HCT116 (cell line): Measurements from ENCODE around the gene NDUFA8. TPM values are rescaled to one million over a fixed set of nuclear protein-coding genes. Genes with fewer than 3 reads are reported as not detected.

ENCODE experiments used
- ATAC-seq: fragments of 200-7000 bp; cut with Tn5 transposase; 2 replicates; pipeline ENCODE4 v1.9.1; 2020; ENCODE audit warnings: mild to moderate bottlenecking, moderate library complexity
- BruUV-seq: library from RNA; stranded (reverse); fragments of 400-500 nt; replicated peaks from 2 replicates; lab custom pipeline; 2021; lab: Mats Ljungman, UMichigan
- CTCF ChIA-PET: fragments of 300-600 bp; sonication (Branson Sonifier 250); formaldehyde crosslinking; loops from one replicate; lab custom pipeline; 2021; ENCODE audit warnings: antibody characterized with exemption; lab: Charles Lee
- POLR2A ChIA-PET: fragments of 300-600, 350-600 bp; sonication (Branson Sonifier 250); formaldehyde crosslinking; loops from one replicate; lab custom pipeline; 2021; ENCODE audit warnings: antibody characterized with exemption; lab: Charles Lee
- RAD21 ChIA-PET, 2 experiments: fragments of 300-600 bp; sonication (Branson Sonifier 250); formaldehyde crosslinking; loops; one replicate each; lab custom pipeline; 2023; ENCODE audit warnings: low total read pairs in 2 of 2; ENCODE audit not compliant: uncharacterized antibody in 2 of 2, unreplicated experiment in 2 of 2, low non-redundant PET in 1 of 2; lab: Charles Lee
- DNase-seq: peaks from one replicate; pipeline ENCODE4 v3.0.0-alpha.2; 2010; ENCODE audit warnings: low read depth, low spot score
- H2AFZ ChIP-seq: fragments of 200-600 bp; shearing (Covaris generic), sonication (generic); 2 replicates; pipeline ENCODE4 v1.6.1; 2017; ENCODE audit warnings: low read depth, mixed run types, mixed read lengths, antibody characterized with exemption, low read length; ENCODE audit not compliant: poor library complexity, severe bottlenecking
- H3K27ac ChIP-seq: 2 replicates; pipeline ENCODE4 v1.5.1; 2012; ENCODE audit warnings: low read depth, low read length
- H3K27me3 ChIP-seq: fragments of 200-600 bp; sonication (generic); 2 replicates; pipeline ENCODE4 v1.6.1; 2016; ENCODE audit warnings: mixed run types, low read length, mixed read lengths; ENCODE audit not compliant: insufficient read depth
- H3K36me3 ChIP-seq, 2 experiments: fragments of 200-500 bp in 1 of 2; fragments of 200-600 bp in 1 of 2; sonication (Bioruptor generic) in 1 of 2; sonication (generic) in 1 of 2; 2 replicates each; pipeline versions ENCODE4 v1.5.1 to v1.6.1; 2014 to 2016; ENCODE audit warnings: low read length in 2 of 2, inconsistent platforms in 1 of 2, mixed read lengths in 1 of 2, mixed run types in 1 of 2; ENCODE audit not compliant: insufficient read depth in 2 of 2, control insufficient read depth in 1 of 2
- H3K4me1 ChIP-seq, 2 experiments: fragments of 200-600 bp in 1 of 2; sonication (generic) in 1 of 2; 2 replicates each; pipeline versions ENCODE4 v1.5.1 to v1.6.1; 2012 to 2017; ENCODE audit warnings: low read length in 2 of 2, inconsistent platforms in 1 of 2, mild to moderate bottlenecking in 1 of 2, mixed read lengths in 1 of 2, mixed run types in 1 of 2, moderate library complexity in 1 of 2; ENCODE audit not compliant: insufficient read depth in 2 of 2, control insufficient read depth in 1 of 2
- H3K4me2 ChIP-seq: fragments of 200-600 bp; sonication (generic); 2 replicates; pipeline ENCODE4 v1.6.1; 2017; ENCODE audit warnings: mixed run types, low read length, mixed read lengths
- H3K4me3 ChIP-seq, 2 experiments: fragments of 200-600 bp in 1 of 2; sonication (generic) in 1 of 2; replicated peaks in 1 of 2; 2 replicates each; pipeline ENCODE4 v1.5.1; 2011 to 2016; ENCODE audit warnings: low read length in 2 of 2, control low read depth in 1 of 2, low read depth in 1 of 2, mild to moderate bottlenecking in 1 of 2, mixed read lengths in 1 of 2, mixed run types in 1 of 2
- H3K79me2 ChIP-seq: fragments of 200-600 bp; sonication (generic); 2 replicates; pipeline ENCODE4 v1.6.1; 2017; ENCODE audit warnings: mild to moderate bottlenecking, mixed run types, low read length, moderate library complexity, mixed read lengths; ENCODE audit not compliant: insufficient read depth
- H3K9ac ChIP-seq: fragments of 200-600 bp; sonication (generic); 2 replicates; pipeline ENCODE4 v1.6.1; 2016; ENCODE audit warnings: low read length, mixed read lengths
- H3K9me2 ChIP-seq: fragments of 200-600 bp; sonication (generic), shearing (Covaris generic); 2 replicates; pipeline ENCODE4 v1.6.1; 2017; ENCODE audit warnings: mixed run types, mild to moderate bottlenecking, moderate library complexity; ENCODE audit not compliant: insufficient read depth
- H3K9me3 ChIP-seq, 2 experiments: fragments of 200-500 bp in 1 of 2; fragments of 200-600 bp in 1 of 2; sonication (Bioruptor generic) in 1 of 2; sonication (generic) in 1 of 2; 2 replicates each; pipeline ENCODE4 v1.6.1; 2014 to 2017; ENCODE audit warnings: low read length in 2 of 2, mixed read lengths in 2 of 2, inconsistent platforms in 1 of 2, low read depth in 1 of 2, mild to moderate bottlenecking in 1 of 2, mixed run types in 1 of 2, moderate library complexity in 1 of 2; ENCODE audit not compliant: control insufficient read depth in 1 of 2, insufficient read depth in 1 of 2
- H4K20me1 ChIP-seq: fragments of 200-600 bp; sonication (generic), shearing (Covaris generic); 2 replicates; pipeline ENCODE4 v1.6.1; 2017; ENCODE audit warnings: mixed run types, mild to moderate bottlenecking, moderate library complexity; ENCODE audit not compliant: insufficient read depth
- CBX3 ChIP-seq: IDR thresholded peaks from 2 replicates; pipeline ENCODE4 v1.6.1; 2012; ENCODE audit warnings: low read depth
- EGR1 ChIP-seq: IDR thresholded peaks from 2 replicates; pipeline ENCODE4 v1.6.1; 2012; ENCODE audit warnings: low read depth
- ELF1 ChIP-seq: IDR thresholded peaks from 2 replicates; pipeline ENCODE4 v1.6.1; 2012; ENCODE audit warnings: low read depth, borderline replicate concordance
- EZH2phosphoT487 ChIP-seq: fragments of 200-600 bp; IDR thresholded peaks from 2 replicates; pipeline ENCODE4 v1.6.1; 2018; ENCODE audit warnings: antibody characterized with exemption, borderline replicate concordance
- JUND ChIP-seq: IDR thresholded peaks from 2 replicates; pipeline ENCODE4 v1.6.1; 2012
- POLR2A ChIP-seq: IDR thresholded peaks from 2 replicates; pipeline ENCODE4 v1.7.0; 2011; ENCODE audit warnings: borderline replicate concordance; ENCODE audit not compliant: insufficient read depth, insufficient read length; ENCODE audit errors: extremely low read depth
- POLR2AphosphoS5 ChIP-seq: IDR thresholded peaks from 2 replicates; pipeline ENCODE4 v1.6.1; 2011; ENCODE audit warnings: mild to moderate bottlenecking, low read depth, low read length, moderate library complexity
- RAD21 ChIP-seq: IDR thresholded peaks from 2 replicates; pipeline ENCODE4 v1.6.1; 2012; ENCODE audit warnings: low read depth, mild to moderate bottlenecking
- SIN3A ChIP-seq: IDR thresholded peaks from 2 replicates; pipeline ENCODE4 v1.6.1; 2012; ENCODE audit warnings: low read depth
- SRF ChIP-seq: IDR thresholded peaks from 2 replicates; pipeline ENCODE4 v1.6.1; 2012; ENCODE audit warnings: low read depth
- YY1 ChIP-seq: IDR thresholded peaks from 2 replicates; pipeline ENCODE4 v1.6.1; 2011; ENCODE audit warnings: low read length, low read depth, moderate library complexity, mild to moderate bottlenecking; ENCODE audit not compliant: insufficient replicate concordance; ENCODE audit errors: extremely low read depth
- ZFX ChIP-seq: fragments of 450-650 bp; IDR thresholded peaks from 2 replicates; pipeline ENCODE4 v1.6.1; 2017
- ZNF274 ChIP-seq: fragments of 200-500 bp; sonication (Bioruptor generic); IDR thresholded peaks from 2 replicates; pipeline ENCODE4 v1.6.1; 2014; ENCODE audit warnings: mild to moderate bottlenecking, low read depth, low read length, inconsistent platforms
- intact Hi-C: fragments of 100-400 bp; cut with micrococcal nuclease; formaldehyde crosslinking; loops from 2 replicates; pipeline ENCODE4 v1.10.0; 2022
- total RNA-seq: library from RNA; stranded (reverse); gene quantifications from one replicate; pipeline ENCODE4 v1.2.1, GENCODE V29; 2021; ENCODE audit not compliant: unreplicated experiment
- TF ChIP-seq, protein P1 (sequence below): IDR thresholded peaks from 2 replicates; pipeline ENCODE4 v1.6.1; 2012; ENCODE audit warnings: low read depth
- TF ChIP-seq, protein P2 (sequence below): IDR thresholded peaks from 2 replicates; pipeline ENCODE4 v1.6.1; 2012
- TF ChIP-seq, protein P3 (sequence below): IDR thresholded peaks from 2 replicates; pipeline ENCODE4 v1.6.1; 2011; ENCODE audit warnings: mild to moderate bottlenecking, low read length, moderate library complexity; ENCODE audit not compliant: insufficient replicate concordance; ENCODE audit errors: extremely low read depth
- TF ChIP-seq, protein P4 (sequence below), 3 experiments: fragments of 200-600 bp in 1 of 3; sonication (generic) in 1 of 3; IDR thresholded peaks in 2 of 3; conservative IDR thresholded peaks in 1 of 3; 2 replicates each; pipeline ENCODE4 v1.5.1; 2012 to 2017; ENCODE audit warnings: low read depth in 2 of 3, low read length in 2 of 3, antibody characterized with exemption in 1 of 3, borderline replicate concordance in 1 of 3, control low read depth in 1 of 3, mild to moderate bottlenecking in 1 of 3, mixed read lengths in 1 of 3, mixed run types in 1 of 3, moderate library complexity in 1 of 3; ENCODE audit not compliant: insufficient read depth in 1 of 3
- TF ChIP-seq, protein P5 (sequence below): IDR thresholded peaks from 2 replicates; pipeline ENCODE4 v1.6.1; 2012

The NDUFA8 gene
- total RNA-seq, 1 experiment from 2014 or later, result 84.5 TPM

DNA sequence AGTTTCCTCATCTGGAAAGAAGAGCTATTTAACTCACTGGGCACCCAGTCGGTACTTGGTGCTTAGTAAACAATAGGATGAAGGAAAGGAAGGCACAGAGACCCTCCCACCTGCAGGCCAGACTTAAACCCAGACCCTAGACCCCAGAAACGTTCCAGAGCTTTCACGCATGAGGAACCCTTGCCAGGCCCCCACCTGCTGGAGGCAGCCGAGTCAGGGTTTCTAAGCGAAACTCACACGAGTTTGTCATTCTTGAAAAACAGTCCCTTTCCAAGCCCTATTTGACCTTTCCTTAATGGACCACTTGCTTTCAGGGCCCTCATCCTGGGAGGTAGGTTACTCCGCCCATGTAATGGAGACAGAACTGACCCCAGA, 30.6 kb downstream of the NDUFA8 start:
- Histone ChIP-seq H4K20me1 (no peaks in the 10 kb centered on the region), H3K36me3 (no peaks in the 10 kb centered on the region), H3K27me3 (no peaks in the 10 kb centered on the region), H3K9ac (no peak overlapping the region), H3K79me2 (no peaks in the 10 kb centered on the region), H2AFZ (no peak overlapping the region), H3K9me2 (no peaks in the 10 kb centered on the region), H3K9me3 (no peaks in the 10 kb centered on the region), H3K4me2 (no peak overlapping the region), H3K4me3 (no peak overlapping the region), H3K27ac (no peak overlapping the region), H3K4me1 (peaks cover 0 to 8% of the 10 kb centered on the region in 2 experiments; a peak in 1 of 4 replicates)
- BruUV-seq, result no TSS peak
- ChIA-PET RAD21 (interaction anchor here in 1 of 2 experiments (1.0 kb wide), 1 partner anchor 222 kb away, joined by 3 read pairs; no protein-coding TSS in a partner anchor), CTCF (interaction anchor here (9.5 kb wide), 1 partner anchor 222 kb away, joined by 229 read pairs; no protein-coding TSS in a partner anchor), POLR2A (no interaction called here)
- DNase-seq (no peak), ATAC-seq (no peak)
- intact Hi-C loops, result loop anchor here (10.0 kb wide), 1 partner anchor 1226 kb away; the partner anchor contains the start of gene CRB2
- TF ChIP-seq ELF1, result no peak
- TF ChIP-seq POLR2A, result no peak
- no peak for TF ChIP-seq EGR1
- no peak for TF ChIP-seq JUND
- TF ChIP-seq CBX3, result no peak
- TF ChIP-seq SIN3A, result no peak
- TF ChIP-seq, protein P1, sequence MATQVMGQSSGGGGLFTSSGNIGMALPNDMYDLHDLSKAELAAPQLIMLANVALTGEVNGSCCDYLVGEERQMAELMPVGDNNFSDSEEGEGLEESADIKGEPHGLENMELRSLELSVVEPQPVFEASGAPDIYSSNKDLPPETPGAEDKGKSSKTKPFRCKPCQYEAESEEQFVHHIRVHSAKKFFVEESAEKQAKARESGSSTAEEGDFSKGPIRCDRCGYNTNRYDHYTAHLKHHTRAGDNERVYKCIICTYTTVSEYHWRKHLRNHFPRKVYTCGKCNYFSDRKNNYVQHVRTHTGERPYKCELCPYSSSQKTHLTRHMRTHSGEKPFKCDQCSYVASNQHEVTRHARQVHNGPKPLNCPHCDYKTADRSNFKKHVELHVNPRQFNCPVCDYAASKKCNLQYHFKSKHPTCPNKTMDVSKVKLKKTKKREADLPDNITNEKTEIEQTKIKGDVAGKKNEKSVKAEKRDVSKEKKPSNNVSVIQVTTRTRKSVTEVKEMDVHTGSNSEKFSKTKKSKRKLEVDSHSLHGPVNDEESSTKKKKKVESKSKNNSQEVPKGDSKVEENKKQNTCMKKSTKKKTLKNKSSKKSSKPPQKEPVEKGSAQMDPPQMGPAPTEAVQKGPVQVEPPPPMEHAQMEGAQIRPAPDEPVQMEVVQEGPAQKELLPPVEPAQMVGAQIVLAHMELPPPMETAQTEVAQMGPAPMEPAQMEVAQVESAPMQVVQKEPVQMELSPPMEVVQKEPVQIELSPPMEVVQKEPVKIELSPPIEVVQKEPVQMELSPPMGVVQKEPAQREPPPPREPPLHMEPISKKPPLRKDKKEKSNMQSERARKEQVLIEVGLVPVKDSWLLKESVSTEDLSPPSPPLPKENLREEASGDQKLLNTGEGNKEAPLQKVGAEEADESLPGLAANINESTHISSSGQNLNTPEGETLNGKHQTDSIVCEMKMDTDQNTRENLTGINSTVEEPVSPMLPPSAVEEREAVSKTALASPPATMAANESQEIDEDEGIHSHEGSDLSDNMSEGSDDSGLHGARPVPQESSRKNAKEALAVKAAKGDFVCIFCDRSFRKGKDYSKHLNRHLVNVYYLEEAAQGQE, result no peak
- TF ChIP-seq ZNF274, result no peak
- no peak for TF ChIP-seq ZFX
- TF ChIP-seq SRF, result no peak
- TF ChIP-seq, protein P2, sequence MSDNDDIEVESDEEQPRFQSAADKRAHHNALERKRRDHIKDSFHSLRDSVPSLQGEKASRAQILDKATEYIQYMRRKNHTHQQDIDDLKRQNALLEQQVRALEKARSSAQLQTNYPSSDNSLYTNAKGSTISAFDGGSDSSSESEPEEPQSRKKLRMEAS, result no peak
- no peak for TF ChIP-seq EZH2phosphoT487
- TF ChIP-seq YY1, result no peak
- TF ChIP-seq, protein P3, sequence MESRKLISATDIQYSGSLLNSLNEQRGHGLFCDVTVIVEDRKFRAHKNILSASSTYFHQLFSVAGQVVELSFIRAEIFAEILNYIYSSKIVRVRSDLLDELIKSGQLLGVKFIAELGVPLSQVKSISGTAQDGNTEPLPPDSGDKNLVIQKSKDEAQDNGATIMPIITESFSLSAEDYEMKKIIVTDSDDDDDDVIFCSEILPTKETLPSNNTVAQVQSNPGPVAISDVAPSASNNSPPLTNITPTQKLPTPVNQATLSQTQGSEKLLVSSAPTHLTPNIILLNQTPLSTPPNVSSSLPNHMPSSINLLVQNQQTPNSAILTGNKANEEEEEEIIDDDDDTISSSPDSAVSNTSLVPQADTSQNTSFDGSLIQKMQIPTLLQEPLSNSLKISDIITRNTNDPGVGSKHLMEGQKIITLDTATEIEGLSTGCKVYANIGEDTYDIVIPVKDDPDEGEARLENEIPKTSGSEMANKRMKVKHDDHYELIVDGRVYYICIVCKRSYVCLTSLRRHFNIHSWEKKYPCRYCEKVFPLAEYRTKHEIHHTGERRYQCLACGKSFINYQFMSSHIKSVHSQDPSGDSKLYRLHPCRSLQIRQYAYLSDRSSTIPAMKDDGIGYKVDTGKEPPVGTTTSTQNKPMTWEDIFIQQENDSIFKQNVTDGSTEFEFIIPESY, result no peak
- TF ChIP-seq POLR2AphosphoS5, result no peak
- TF ChIP-seq RAD21, result no peak
- TF ChIP-seq, protein P4, sequence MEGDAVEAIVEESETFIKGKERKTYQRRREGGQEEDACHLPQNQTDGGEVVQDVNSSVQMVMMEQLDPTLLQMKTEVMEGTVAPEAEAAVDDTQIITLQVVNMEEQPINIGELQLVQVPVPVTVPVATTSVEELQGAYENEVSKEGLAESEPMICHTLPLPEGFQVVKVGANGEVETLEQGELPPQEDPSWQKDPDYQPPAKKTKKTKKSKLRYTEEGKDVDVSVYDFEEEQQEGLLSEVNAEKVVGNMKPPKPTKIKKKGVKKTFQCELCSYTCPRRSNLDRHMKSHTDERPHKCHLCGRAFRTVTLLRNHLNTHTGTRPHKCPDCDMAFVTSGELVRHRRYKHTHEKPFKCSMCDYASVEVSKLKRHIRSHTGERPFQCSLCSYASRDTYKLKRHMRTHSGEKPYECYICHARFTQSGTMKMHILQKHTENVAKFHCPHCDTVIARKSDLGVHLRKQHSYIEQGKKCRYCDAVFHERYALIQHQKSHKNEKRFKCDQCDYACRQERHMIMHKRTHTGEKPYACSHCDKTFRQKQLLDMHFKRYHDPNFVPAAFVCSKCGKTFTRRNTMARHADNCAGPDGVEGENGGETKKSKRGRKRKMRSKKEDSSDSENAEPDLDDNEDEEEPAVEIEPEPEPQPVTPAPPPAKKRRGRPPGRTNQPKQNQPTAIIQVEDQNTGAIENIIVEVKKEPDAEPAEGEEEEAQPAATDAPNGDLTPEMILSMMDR (IDR thresholded peaks at IDR 0.05 in 2 of 3, conservative IDR thresholded peaks at IDR 0.05 in 1 of 3; ENCODE audit: borderline replicate concordance in 1 of 3, insufficient read depth in 1 of 3, low read depth in 2 of 3, low read length in 2 of 3), result no peak
- TF ChIP-seq, protein P5, sequence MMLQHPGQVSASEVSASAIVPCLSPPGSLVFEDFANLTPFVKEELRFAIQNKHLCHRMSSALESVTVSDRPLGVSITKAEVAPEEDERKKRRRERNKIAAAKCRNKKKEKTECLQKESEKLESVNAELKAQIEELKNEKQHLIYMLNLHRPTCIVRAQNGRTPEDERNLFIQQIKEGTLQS, result no peak
